WTC11 (cell line): ENCODE results near the gene CRISP1. TPM values are rescaled to one million over a fixed set of nuclear protein-coding genes. Genes with fewer than 3 reads are reported as not detected.

ENCODE experiments used
- ATAC-seq: fragments of 200-7000 bp; cut with Tn5 transposase; 2 replicates; pipeline ENCODE4 v1.10.0; 2021; ENCODE audit warnings: mild to moderate bottlenecking, moderate library complexity
- CTCF ChIA-PET: fragments of 300-600 bp; sonication (Branson Sonifier 250); formaldehyde crosslinking; loops from one replicate; lab custom pipeline; 2021; ENCODE audit warnings: antibody characterized with exemption; lab: Charles Lee
- POLR2A ChIA-PET: fragments of 350-600 bp; sonication (Branson Sonifier 250); formaldehyde crosslinking; loops from one replicate; lab custom pipeline; 2021; ENCODE audit warnings: antibody characterized with exemption; lab: Charles Lee
- DNase-seq: peaks from one replicate; pipeline ENCODE4 v3.0.0; 2021; ENCODE audit warnings: low spot score
- H3K27ac Mint-ChIP-seq: 2 replicates; pipeline ENCODE4 v1.8.0; 2021; ENCODE audit warnings: mixed read lengths
- H3K27me3 Mint-ChIP-seq: 2 replicates; pipeline ENCODE4 v1.8.0; 2021; ENCODE audit warnings: low read depth, mild to moderate bottlenecking, moderate library complexity, mixed read lengths
- H3K36me3 Mint-ChIP-seq: 2 replicates; pipeline ENCODE4 v1.8.0; 2021; ENCODE audit warnings: mixed read lengths
- H3K4me1 Mint-ChIP-seq: 2 replicates; pipeline ENCODE4 v1.8.0; 2022; ENCODE audit warnings: mixed read lengths
- H3K4me3 Mint-ChIP-seq: 2 replicates; pipeline ENCODE4 v1.8.0; 2021; ENCODE audit warnings: mild to moderate bottlenecking, moderate library complexity, mixed read lengths
- H3K9me3 Mint-ChIP-seq: 2 replicates; pipeline ENCODE4 v1.8.0; 2021; ENCODE audit warnings: mixed read lengths
- ATF1 ChIP-seq: sonication (generic); formaldehyde crosslinking; IDR thresholded peaks from 2 replicates; pipeline ENCODE4 v1.8.1; 2023; ENCODE audit warnings: mild to moderate bottlenecking, moderate library complexity, missing genetic modification reagents
- ELF4 ChIP-seq: sonication (generic); formaldehyde crosslinking; IDR thresholded peaks from 2 replicates; pipeline ENCODE4 v1.8.1; 2022; ENCODE audit warnings: low read depth, mild to moderate bottlenecking, moderate library complexity, missing genetic modification reagents
- ETV6 ChIP-seq: sonication (generic); formaldehyde crosslinking; IDR thresholded peaks from 2 replicates; pipeline ENCODE4 v1.8.1; 2022; ENCODE audit warnings: mild to moderate bottlenecking, missing genetic modification reagents
- FOXJ3 ChIP-seq: sonication (generic); formaldehyde crosslinking; IDR thresholded peaks from 2 replicates; pipeline ENCODE4 v1.9.0; 2021; ENCODE audit warnings: missing genetic modification reagents, mild to moderate bottlenecking, borderline replicate concordance
- FOXP1 ChIP-seq: sonication (generic); formaldehyde crosslinking; IDR thresholded peaks from 2 replicates; pipeline ENCODE4 v1.8.0; 2022; ENCODE audit warnings: missing genetic modification reagents, mild to moderate bottlenecking, moderate library complexity, borderline replicate concordance
- GRHL2 ChIP-seq: fragments of 250-450 bp; sonication (Bioruptor Pico); IDR thresholded peaks from 2 replicates; pipeline ENCODE4 v1.8.0; 2022; ENCODE audit warnings: mild to moderate bottlenecking, moderate library complexity; ENCODE audit not compliant: insufficient replicate concordance, severe bottlenecking
- GTF2I ChIP-seq: fragments of 250-450 bp; sonication (Bioruptor Pico); conservative IDR thresholded peaks from 2 replicates; pipeline ENCODE4 v1.4.0; 2021; ENCODE audit warnings: mild to moderate bottlenecking
- MYBL2 ChIP-seq: sonication (generic); formaldehyde crosslinking; IDR thresholded peaks from 2 replicates; pipeline ENCODE4 v1.8.1; 2023; ENCODE audit warnings: mild to moderate bottlenecking, moderate library complexity, missing genetic modification reagents
- NFYB ChIP-seq: sonication (generic); formaldehyde crosslinking; conservative IDR thresholded peaks from 2 replicates; pipeline ENCODE4 v1.8.0; 2022; ENCODE audit warnings: low read depth, missing genetic modification reagents
- NR2C2 ChIP-seq: sonication (generic); formaldehyde crosslinking; IDR thresholded peaks from 2 replicates; pipeline ENCODE4 v1.8.0; 2022; ENCODE audit warnings: mild to moderate bottlenecking, missing genetic modification reagents
- OVOL2 ChIP-seq: fragments of 250-450 bp; sonication (Bioruptor Pico); IDR thresholded peaks from 2 replicates; pipeline ENCODE4 v1.9.0; 2021; ENCODE audit warnings: mild to moderate bottlenecking, borderline replicate concordance
- SOX15 ChIP-seq: fragments of 250-450 bp; sonication (Bioruptor Pico); IDR thresholded peaks from 2 replicates; pipeline ENCODE4 v1.9.0; 2021; ENCODE audit warnings: mild to moderate bottlenecking
- ZNF317 ChIP-seq: sonication (generic); formaldehyde crosslinking; IDR thresholded peaks from 2 replicates; pipeline ENCODE4 v1.8.1; 2023; ENCODE audit warnings: low read depth, mild to moderate bottlenecking, moderate library complexity, missing genetic modification reagents, borderline replicate concordance
- ZNF396 ChIP-seq: fragments of 250-450 bp; sonication (Bioruptor Pico); IDR thresholded peaks from 2 replicates; pipeline ENCODE4 v1.8.0; 2021; ENCODE audit warnings: mild to moderate bottlenecking, moderate library complexity, borderline replicate concordance
- ZNF671 ChIP-seq: fragments of 250-450 bp; sonication (Bioruptor Pico); IDR thresholded peaks from 2 replicates; pipeline ENCODE4 v1.8.0; 2021; ENCODE audit warnings: mild to moderate bottlenecking
- total RNA-seq: library from RNA; stranded (reverse); gene quantifications from 3 replicates; pipeline ENCODE4 v1.2.3, GENCODE V29; 2021
- TF ChIP-seq, protein P1 (sequence below): fragments of 250-450 bp; sonication (Bioruptor Pico); IDR thresholded peaks from 2 replicates; pipeline ENCODE4 v1.9.0; 2021; ENCODE audit warnings: mild to moderate bottlenecking
- TF ChIP-seq, protein P2 (sequence below): fragments of 200-600 bp; IDR thresholded peaks from 2 replicates; pipeline ENCODE4 v1.8.0; 2022; ENCODE audit warnings: antibody characterized with exemption
- TF ChIP-seq, protein P3 (sequence below): sonication (generic); formaldehyde crosslinking; IDR thresholded peaks from 2 replicates; pipeline ENCODE4 v1.8.1; 2023; ENCODE audit warnings: mild to moderate bottlenecking, moderate library complexity, missing genetic modification reagents
- TF ChIP-seq, protein P4 (sequence below): sonication (generic); formaldehyde crosslinking; IDR thresholded peaks from 2 replicates; pipeline ENCODE4 v1.8.1; 2022; ENCODE audit warnings: mild to moderate bottlenecking, missing genetic modification reagents, moderate library complexity, borderline replicate concordance
- TF ChIP-seq, protein P5 (sequence below): sonication (generic); formaldehyde crosslinking; IDR thresholded peaks from 2 replicates; pipeline ENCODE4 v1.8.0; 2022; ENCODE audit warnings: missing genetic modification reagents
- TF ChIP-seq, protein P6 (sequence below): sonication (generic); formaldehyde crosslinking; IDR thresholded peaks from 2 replicates; pipeline ENCODE4 v1.8.0; 2022; ENCODE audit warnings: mild to moderate bottlenecking, missing genetic modification reagents

Gene CRISP1
- total RNA-seq, 1 experiment from 2014 or later, result not detected

DNA sequence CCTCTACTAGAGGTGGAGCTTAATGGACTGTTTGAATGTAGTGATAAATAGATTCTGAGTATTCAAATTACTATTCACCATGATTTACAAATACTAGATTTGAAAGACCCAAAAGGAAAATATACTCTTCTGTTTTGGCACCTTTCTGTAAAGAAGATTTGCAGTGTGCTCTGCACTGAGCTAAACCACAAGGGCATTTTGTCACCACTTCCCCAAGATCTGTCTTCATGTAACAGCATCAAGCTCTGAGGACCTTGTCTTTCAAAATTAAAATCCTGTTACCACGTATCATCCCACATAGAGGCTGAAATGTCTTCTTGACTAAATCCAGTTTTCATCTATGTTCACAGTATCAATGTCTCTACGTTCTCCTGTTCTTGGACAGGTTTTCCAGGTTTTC, 76.0 kb downstream of the CRISP1 start:
- H3K4me3 Mint-ChIP-seq, result no peak overlapping the region
- ATAC-seq (no peak), DNase-seq (no peak)
- H3K4me1 Mint-ChIP-seq, result peaks cover 10% of the 10 kb centered on the region
- no peak for TF ChIP-seq FOXJ3 (CRISPR knock-in tag)
- no peak for TF ChIP-seq OVOL2
- no peak for TF ChIP-seq FOXP1 (CRISPR knock-in tag)
- TF ChIP-seq MYBL2 (CRISPR knock-in tag), result no peak
- TF ChIP-seq ZNF396 (CRISPR knock-in tag), result no peak
- no peak for TF ChIP-seq ZNF317 (CRISPR knock-in tag)
- no peak for TF ChIP-seq ETV6
- TF ChIP-seq, protein P1, sequence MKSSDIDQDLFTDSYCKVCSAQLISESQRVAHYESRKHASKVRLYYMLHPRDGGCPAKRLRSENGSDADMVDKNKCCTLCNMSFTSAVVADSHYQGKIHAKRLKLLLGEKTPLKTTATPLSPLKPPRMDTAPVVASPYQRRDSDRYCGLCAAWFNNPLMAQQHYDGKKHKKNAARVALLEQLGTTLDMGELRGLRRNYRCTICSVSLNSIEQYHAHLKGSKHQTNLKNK (CRISPR knock-in tag), result no peak
- TF ChIP-seq, protein P2, sequence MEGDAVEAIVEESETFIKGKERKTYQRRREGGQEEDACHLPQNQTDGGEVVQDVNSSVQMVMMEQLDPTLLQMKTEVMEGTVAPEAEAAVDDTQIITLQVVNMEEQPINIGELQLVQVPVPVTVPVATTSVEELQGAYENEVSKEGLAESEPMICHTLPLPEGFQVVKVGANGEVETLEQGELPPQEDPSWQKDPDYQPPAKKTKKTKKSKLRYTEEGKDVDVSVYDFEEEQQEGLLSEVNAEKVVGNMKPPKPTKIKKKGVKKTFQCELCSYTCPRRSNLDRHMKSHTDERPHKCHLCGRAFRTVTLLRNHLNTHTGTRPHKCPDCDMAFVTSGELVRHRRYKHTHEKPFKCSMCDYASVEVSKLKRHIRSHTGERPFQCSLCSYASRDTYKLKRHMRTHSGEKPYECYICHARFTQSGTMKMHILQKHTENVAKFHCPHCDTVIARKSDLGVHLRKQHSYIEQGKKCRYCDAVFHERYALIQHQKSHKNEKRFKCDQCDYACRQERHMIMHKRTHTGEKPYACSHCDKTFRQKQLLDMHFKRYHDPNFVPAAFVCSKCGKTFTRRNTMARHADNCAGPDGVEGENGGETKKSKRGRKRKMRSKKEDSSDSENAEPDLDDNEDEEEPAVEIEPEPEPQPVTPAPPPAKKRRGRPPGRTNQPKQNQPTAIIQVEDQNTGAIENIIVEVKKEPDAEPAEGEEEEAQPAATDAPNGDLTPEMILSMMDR, result no peak
- TF ChIP-seq, protein P3, sequence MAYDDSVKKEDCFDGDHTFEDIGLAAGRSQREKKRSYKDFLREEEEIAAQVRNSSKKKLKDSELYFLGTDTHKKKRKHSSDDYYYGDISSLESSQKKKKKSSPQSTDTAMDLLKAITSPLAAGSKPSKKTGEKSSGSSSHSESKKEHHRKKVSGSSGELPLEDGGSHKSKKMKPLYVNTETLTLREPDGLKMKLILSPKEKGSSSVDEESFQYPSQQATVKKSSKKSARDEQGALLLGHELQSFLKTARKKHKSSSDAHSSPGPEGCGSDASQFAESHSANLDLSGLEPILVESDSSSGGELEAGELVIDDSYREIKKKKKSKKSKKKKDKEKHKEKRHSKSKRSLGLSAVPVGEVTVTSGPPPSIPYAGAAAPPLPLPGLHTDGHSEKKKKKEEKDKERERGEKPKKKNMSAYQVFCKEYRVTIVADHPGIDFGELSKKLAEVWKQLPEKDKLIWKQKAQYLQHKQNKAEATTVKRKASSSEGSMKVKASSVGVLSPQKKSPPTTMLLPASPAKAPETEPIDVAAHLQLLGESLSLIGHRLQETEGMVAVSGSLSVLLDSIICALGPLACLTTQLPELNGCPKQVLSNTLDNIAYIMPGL (CRISPR knock-in tag), result no peak
- no peak for TF ChIP-seq NR2C2 (CRISPR knock-in tag)
- no peak for TF ChIP-seq ELF4 (CRISPR knock-in tag)
- no peak for TF ChIP-seq GRHL2
- TF ChIP-seq, protein P4, sequence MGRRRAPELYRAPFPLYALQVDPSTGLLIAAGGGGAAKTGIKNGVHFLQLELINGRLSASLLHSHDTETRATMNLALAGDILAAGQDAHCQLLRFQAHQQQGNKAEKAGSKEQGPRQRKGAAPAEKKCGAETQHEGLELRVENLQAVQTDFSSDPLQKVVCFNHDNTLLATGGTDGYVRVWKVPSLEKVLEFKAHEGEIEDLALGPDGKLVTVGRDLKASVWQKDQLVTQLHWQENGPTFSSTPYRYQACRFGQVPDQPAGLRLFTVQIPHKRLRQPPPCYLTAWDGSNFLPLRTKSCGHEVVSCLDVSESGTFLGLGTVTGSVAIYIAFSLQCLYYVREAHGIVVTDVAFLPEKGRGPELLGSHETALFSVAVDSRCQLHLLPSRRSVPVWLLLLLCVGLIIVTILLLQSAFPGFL, result no peak
- no peak for TF ChIP-seq GTF2I (CRISPR knock-in tag)
- no peak for TF ChIP-seq SOX15 (CRISPR knock-in tag)
- H3K27me3 Mint-ChIP-seq, result no peaks in the 10 kb centered on the region; the same call in 1 of the 2 replicates
- H3K27ac Mint-ChIP-seq, result no peak overlapping the region
- ChIA-PET POLR2A (no interaction called here), CTCF (no interaction called here)
- H3K36me3 Mint-ChIP-seq, result peaks cover 10% of the 10 kb centered on the region
- peaks cover 33% of the 10 kb centered on the region for H3K9me3 Mint-ChIP-seq

DNA sequence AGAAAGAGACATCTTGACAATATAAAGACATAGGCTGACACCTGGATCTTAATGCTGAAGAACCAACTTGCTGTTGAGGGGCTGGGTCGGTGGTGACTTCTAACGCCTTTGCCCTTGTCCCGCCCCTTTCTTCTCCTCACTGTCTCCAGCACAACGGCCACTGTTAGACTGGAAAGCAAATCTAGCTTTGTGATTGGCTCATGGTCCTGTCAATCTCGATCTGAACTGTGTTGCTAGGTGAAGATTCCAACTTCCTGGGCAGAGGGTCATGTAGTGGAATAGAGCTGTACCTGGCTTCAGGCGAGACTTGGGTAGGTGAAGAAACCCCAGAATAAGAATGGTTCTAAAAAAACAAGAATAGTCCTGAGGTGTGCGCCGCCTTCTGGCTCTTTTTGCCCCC, 79.2 kb downstream of the CRISP1 start, which contains the start of gene PGK2:
Gene PGK2, minus strand, starts transcription at position 110 of the 400 bp plus-strand sequence. Its CDS starts 98 bp downstream, at position 12.
- H3K36me3 Mint-ChIP-seq, result peaks cover 7% of the 10 kb centered on the region; the same call in 1 of the 2 replicates
- TF ChIP-seq ZNF671 (no peak), NFYB (CRISPR knock-in tag) (0 out of 2 replicates have a peak, but pooled peaks have one; percentile 43)
- ChIA-PET POLR2A (no interaction called here), CTCF (no interaction called here)
- no peak within 1 kb of the TSS for H3K4me3 Mint-ChIP-seq
- DNase-seq, result peak; percentile 62
- peak within 1 kb of the TSS; percentile 47; the same call in 1 of the 2 replicates for H3K27ac Mint-ChIP-seq
- H3K9me3 Mint-ChIP-seq, result peaks cover 24% of the 10 kb centered on the region
- H3K4me1 Mint-ChIP-seq, result peaks cover 10% of the 10 kb centered on the region
- peak; percentile 100 for ATAC-seq
- no peaks in the 10 kb centered on the region; the same call in 1 of the 2 replicates for H3K27me3 Mint-ChIP-seq

DNA sequence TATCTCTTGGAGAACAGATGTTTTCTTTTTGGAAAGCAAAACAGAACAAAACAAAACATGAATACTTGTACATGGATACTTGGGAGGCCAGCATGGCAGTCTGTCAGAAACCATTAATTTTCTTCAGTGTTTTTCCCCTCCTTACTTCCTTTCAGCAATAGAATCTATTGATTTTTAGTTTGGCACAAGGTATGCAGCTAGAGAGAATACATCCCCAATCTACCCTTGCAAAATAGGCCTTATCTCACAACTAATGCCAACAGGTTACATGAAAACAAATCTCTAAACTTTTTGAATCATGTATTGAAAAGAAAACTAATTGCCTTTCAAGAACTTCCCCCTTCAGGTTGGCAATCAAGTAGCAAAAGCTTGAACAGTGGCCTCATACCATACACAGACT, 82.1 kb downstream of the CRISP1 start:
- no peaks in the 10 kb centered on the region; the same call in 1 of the 2 replicates for H3K27me3 Mint-ChIP-seq
- H3K36me3 Mint-ChIP-seq, result peaks cover 7% of the 10 kb centered on the region; the same call in 1 of the 2 replicates
- H3K4me3 Mint-ChIP-seq, result no peak overlapping the region
- DNase-seq, result no peak
- H3K27ac Mint-ChIP-seq, result no peak overlapping the region
- peaks cover 24% of the 10 kb centered on the region for H3K9me3 Mint-ChIP-seq
- CTCF ChIA-PET, result no interaction called here
- ATAC-seq, result no peak
- peaks cover 10% of the 10 kb centered on the region for H3K4me1 Mint-ChIP-seq
- POLR2A ChIA-PET, result no interaction called here
- TF ChIP-seq, protein P5, sequence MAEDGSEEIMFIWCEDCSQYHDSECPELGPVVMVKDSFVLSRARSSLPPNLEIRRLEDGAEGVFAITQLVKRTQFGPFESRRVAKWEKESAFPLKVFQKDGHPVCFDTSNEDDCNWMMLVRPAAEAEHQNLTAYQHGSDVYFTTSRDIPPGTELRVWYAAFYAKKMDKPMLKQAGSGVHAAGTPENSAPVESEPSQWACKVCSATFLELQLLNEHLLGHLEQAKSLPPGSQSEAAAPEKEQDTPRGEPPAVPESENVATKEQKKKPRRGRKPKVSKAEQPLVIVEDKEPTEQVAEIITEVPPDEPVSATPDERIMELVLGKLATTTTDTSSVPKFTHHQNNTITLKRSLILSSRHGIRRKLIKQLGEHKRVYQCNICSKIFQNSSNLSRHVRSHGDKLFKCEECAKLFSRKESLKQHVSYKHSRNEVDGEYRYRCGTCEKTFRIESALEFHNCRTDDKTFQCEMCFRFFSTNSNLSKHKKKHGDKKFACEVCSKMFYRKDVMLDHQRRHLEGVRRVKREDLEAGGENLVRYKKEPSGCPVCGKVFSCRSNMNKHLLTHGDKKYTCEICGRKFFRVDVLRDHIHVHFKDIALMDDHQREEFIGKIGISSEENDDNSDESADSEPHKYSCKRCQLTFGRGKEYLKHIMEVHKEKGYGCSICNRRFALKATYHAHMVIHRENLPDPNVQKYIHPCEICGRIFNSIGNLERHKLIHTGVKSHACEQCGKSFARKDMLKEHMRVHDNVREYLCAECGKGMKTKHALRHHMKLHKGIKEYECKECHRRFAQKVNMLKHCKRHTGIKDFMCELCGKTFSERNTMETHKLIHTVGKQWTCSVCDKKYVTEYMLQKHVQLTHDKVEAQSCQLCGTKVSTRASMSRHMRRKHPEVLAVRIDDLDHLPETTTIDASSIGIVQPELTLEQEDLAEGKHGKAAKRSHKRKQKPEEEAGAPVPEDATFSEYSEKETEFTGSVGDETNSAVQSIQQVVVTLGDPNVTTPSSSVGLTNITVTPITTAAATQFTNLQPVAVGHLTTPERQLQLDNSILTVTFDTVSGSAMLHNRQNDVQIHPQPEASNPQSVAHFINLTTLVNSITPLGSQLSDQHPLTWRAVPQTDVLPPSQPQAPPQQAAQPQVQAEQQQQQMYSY (CRISPR knock-in tag), result no peak
- TF ChIP-seq ATF1 (CRISPR knock-in tag), result no peak
- TF ChIP-seq, protein P6, sequence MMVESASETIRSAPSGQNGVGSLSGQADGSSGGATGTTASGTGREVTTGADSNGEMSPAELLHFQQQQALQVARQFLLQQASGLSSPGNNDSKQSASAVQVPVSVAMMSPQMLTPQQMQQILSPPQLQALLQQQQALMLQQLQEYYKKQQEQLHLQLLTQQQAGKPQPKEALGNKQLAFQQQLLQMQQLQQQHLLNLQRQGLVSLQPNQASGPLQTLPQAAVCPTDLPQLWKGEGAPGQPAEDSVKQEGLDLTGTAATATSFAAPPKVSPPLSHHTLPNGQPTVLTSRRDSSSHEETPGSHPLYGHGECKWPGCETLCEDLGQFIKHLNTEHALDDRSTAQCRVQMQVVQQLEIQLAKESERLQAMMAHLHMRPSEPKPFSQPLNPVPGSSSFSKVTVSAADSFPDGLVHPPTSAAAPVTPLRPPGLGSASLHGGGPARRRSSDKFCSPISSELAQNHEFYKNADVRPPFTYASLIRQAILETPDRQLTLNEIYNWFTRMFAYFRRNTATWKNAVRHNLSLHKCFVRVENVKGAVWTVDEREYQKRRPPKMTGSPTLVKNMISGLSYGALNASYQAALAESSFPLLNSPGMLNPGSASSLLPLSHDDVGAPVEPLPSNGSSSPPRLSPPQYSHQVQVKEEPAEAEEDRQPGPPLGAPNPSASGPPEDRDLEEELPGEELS, result no peak
